Measurements from ENCODE around the gene RBM27. TPM values are rescaled to one million over a fixed set of nuclear protein-coding genes. Genes with fewer than 3 reads are reported as not detected.
"Not testable (repeated sequence)": the region's sequence is repeated elsewhere in the genome, so short reads cannot be mapped to it uniquely, and the experiment has no call there.

The RBM27 gene
- total RNA-seq, 1 donor from 2014 or later, result 17.7 TPM

DNA sequence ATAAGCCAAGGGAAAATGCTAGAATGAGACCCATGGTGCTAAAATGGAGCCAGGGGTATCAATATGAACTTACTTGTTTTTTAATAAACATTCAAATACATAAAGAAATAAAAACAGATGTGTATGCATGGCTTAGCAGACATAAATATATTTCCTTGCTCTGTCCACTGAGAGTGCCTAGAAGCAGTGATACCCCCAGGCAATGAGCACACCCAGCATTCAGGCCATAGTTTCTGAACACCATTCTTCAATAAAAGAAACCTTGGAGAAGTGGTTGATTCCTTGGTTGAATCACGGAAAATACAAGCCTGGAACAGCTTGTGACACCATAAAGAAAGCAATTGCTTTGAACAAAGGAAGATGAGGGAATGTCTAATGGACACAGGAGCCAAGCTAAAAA lies 37.5 kb upstream of the RBM27 start:
- no peaks in the 10 kb centered on the region for H3K9me3 ChIP-seq
- no peaks in the 10 kb centered on the region for H3K27me3 ChIP-seq
- TF ChIP-seq, protein P1, sequence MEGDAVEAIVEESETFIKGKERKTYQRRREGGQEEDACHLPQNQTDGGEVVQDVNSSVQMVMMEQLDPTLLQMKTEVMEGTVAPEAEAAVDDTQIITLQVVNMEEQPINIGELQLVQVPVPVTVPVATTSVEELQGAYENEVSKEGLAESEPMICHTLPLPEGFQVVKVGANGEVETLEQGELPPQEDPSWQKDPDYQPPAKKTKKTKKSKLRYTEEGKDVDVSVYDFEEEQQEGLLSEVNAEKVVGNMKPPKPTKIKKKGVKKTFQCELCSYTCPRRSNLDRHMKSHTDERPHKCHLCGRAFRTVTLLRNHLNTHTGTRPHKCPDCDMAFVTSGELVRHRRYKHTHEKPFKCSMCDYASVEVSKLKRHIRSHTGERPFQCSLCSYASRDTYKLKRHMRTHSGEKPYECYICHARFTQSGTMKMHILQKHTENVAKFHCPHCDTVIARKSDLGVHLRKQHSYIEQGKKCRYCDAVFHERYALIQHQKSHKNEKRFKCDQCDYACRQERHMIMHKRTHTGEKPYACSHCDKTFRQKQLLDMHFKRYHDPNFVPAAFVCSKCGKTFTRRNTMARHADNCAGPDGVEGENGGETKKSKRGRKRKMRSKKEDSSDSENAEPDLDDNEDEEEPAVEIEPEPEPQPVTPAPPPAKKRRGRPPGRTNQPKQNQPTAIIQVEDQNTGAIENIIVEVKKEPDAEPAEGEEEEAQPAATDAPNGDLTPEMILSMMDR (IDR thresholded peaks at IDR 0.05), result no peak
- peaks cover 98% of the 10 kb centered on the region for H3K36me3 ChIP-seq
- intact Hi-C loops (cut with DNase I), result loop anchor here (10.0 kb wide), 1 partner anchor 99 kb away; no protein-coding TSS in a partner anchor
- H3K4me3 ChIP-seq, result no peak overlapping the region
- H3K27ac ChIP-seq, result no peak overlapping the region
- H3K4me1 ChIP-seq, result no peaks in the 10 kb centered on the region
- ATAC-seq (no peak), DNase-seq (no peak)

DNA sequence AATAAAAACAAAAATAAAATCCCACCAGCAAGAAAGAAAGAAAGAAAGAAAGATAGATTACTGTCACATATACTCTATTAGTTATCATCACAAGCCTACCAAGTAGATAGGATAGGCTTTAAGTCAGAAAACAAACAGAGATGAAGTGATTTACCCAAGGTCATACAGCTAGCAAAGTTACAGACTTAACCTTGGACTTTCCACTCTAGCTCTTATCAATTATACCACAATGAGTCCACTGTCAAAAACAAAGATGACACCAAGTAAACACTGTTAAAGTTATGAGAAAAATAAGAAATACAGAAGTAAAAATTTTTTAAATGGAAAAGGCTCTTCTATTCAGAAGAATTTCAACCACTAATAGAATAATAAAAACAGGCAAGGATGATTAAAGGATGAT lies 34.3 kb upstream of the RBM27 start:
- intact Hi-C loops (cut with DNase I), result loop anchor here (10.0 kb wide), 1 partner anchor 96 kb away; no protein-coding TSS in a partner anchor
- Histone ChIP-seq H3K27me3 (no peaks in the 10 kb centered on the region), H3K27ac (no peak overlapping the region), H3K4me3 (no peak overlapping the region), H3K4me1 (no peaks in the 10 kb centered on the region), H3K9me3 (no peaks in the 10 kb centered on the region), H3K36me3 (peaks cover 83% of the 10 kb centered on the region)
- ATAC-seq (no peak), DNase-seq (no peak)
- TF ChIP-seq, protein P1 (IDR thresholded peaks at IDR 0.05), result no peak

DNA sequence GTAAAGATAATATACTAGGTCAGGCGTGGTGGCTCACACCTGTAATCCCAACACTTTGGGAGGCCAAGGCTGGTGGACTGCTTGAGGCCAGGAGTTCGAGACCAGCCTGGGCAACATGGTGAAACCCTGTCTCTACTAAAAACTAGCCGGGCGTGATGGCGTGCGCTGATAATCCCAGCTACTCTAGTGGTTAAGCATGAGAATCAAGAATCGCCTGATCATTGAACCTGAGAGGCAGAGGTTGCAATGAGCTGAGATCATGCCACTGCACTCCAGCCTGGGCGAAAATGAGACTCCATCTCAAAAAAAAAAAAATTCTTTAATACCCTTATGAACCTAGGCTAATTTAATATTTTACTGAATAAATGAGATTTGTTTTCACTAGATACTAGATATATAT lies 30.4 kb upstream of the RBM27 start:
- H3K27ac ChIP-seq; H3K4me1 ChIP-seq; H3K9me3 ChIP-seq; H3K4me3 ChIP-seq; intact Hi-C loops (cut with DNase I); DNase-seq; H3K27me3 ChIP-seq; ATAC-seq: not testable (repeated sequence)
- peaks cover 67% of the 10 kb centered on the region for H3K36me3 ChIP-seq

DNA sequence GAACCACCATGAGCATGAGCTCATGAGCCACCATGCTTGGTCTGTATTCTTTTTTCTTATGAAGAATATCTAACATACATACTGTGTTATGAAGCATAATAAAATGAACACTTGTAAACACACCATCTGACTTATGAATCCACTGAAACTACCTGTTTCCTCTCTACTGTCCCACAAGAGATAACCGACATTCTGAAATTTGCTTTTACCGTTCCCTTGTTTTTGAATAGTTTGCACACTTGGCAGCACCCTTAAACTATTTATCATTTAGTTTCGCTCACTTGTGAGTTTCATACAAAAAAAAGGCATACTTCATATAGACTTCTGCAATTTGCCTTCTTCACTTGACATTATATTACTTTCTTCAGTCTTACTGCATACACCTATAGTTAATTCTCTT lies 29.8 kb upstream of the RBM27 start:
- no peak for ATAC-seq
- H3K9me3 ChIP-seq, result no peaks in the 10 kb centered on the region
- peaks cover 61% of the 10 kb centered on the region for H3K36me3 ChIP-seq

DNA sequence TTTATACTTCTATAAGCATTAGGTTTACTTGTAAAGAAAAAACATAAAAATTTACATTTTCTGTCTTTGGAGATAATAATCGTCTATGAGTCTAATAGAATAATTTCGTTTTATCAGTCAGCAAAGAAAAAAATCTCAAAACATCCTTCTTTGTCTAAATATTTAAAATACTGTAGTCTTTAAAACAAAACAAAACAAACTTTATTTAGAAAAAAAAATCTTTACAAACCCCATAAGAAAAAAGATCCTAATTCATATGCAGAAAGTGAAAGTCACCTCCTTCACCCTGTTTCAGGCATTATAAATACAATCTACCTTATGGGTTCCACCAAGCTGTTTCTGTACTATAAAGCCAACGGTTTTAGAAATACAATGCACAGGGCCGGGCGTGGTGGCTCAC lies 26.6 kb upstream of the RBM27 start:
- Histone ChIP-seq H3K36me3 (peaks cover 31% of the 10 kb centered on the region), H3K4me3 (no peak overlapping the region), H3K9me3 (no peaks in the 10 kb centered on the region), H3K27ac (no peak overlapping the region), H3K27me3 (no peaks in the 10 kb centered on the region), H3K4me1 (peaks cover 5% of the 10 kb centered on the region)
- DNase-seq (no peak), ATAC-seq (no peak)
- TF ChIP-seq, protein P1 (IDR thresholded peaks at IDR 0.05), result no peak
- intact Hi-C loops (cut with DNase I), result no loop called here

More for the DNA sequence above, 29.8 kb upstream of the RBM27 start:
- H3K27me3 ChIP-seq, result no peaks in the 10 kb centered on the region
- TF ChIP-seq, protein P1 (IDR thresholded peaks at IDR 0.05), result no peak
- no peaks in the 10 kb centered on the region for H3K4me1 ChIP-seq
- H3K27ac ChIP-seq, result no peak overlapping the region
- no peak for DNase-seq
- intact Hi-C loops (cut with DNase I), result no loop called here
- H3K4me3 ChIP-seq, result no peak overlapping the region

DNA sequence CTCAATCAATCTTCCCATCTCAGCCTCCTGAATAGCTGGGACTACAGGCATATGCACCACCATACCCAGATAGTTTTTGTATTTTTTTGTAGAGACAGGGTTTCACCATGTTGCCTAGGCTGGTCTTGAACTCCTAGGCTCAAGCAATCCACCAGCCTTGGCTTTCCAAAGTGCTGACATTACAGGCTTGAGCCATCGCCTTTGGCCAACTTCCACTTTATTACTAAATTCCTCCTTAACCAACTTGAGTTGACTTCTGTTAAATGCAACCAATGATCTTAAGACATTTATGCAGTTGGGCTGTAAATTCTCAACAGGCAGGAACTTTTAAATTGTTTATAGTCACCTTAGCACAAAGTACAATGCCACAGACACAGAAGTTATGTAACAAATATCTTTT lies 23.7 kb upstream of the RBM27 start:
- H3K4me3 ChIP-seq, result no peak overlapping the region
- no peak overlapping the region for H3K27ac ChIP-seq
- TF ChIP-seq, protein P1 (IDR thresholded peaks at IDR 0.05), result no peak
- H3K4me1 ChIP-seq, result peaks cover 5% of the 10 kb centered on the region
- intact Hi-C loops (cut with DNase I), result no loop called here
- DNase-seq (no peak), ATAC-seq (no peak)
- H3K9me3 ChIP-seq, result no peaks in the 10 kb centered on the region
- peaks cover 23% of the 10 kb centered on the region for H3K36me3 ChIP-seq
- H3K27me3 ChIP-seq, result no peaks in the 10 kb centered on the region

DNA sequence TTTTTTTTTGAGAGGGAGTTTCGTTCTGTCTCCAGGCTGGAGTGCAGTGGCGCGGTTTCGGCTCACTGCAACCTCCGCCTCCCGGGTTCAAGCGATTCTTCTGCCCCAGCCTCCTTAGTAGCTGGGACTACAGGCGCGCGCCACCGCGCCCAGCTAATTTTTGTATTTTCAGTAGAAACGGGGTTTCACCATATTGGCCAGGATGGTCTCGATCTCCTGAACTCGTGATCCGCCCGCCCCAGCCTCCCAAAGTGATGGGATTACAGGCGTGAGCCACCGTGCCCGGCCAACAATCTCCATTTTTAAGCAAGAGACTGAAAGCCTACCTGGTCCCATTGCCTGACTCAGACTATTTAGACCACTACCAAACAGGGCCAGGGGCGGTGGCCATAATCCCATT lies 20.0 kb upstream of the RBM27 start:
- intact Hi-C loops (cut with DNase I), result not testable (repeated sequence)

More for the DNA sequence above, 20.0 kb upstream of the RBM27 start:
- H3K27me3 ChIP-seq, H3K4me1 ChIP-seq, DNase-seq, H3K9me3 ChIP-seq, ATAC-seq, H3K36me3 ChIP-seq: not testable (repeated sequence)
- peak overlapping the region; percentile 65 for H3K27ac ChIP-seq
- peak overlapping the region; percentile 70 for H3K4me3 ChIP-seq

Data from upper lobe of right lung (tissue), 1 donor.